Breast epithelium (tissue), 4 donors: ENCODE measurements around the gene IPO4. TPM values are rescaled to one million over a fixed set of nuclear protein-coding genes. Genes with fewer than 3 reads are reported as not detected.
"Not testable (repeated sequence)": the region's sequence is repeated elsewhere in the genome, so short reads cannot be mapped to it uniquely, and the experiment has no call there.

Experiments used
- DNase-seq, 2 donors: peaks; one replicate each; pipeline ENCODE4 v3.0.0-alpha.2; 2019; ENCODE audit warnings: low spot score in 2 of 2
- H3K27ac ChIP-seq, 2 donors: fragments of 200-600 bp; sonication (generic) in 1 of 2; one replicate each; pipeline ENCODE4 v1.5.1; 2016 to 2019; ENCODE audit warnings: mild to moderate bottlenecking in 1 of 2
- H3K27me3 ChIP-seq, 2 donors: fragments of 200-600 bp; sonication (generic) in 1 of 2; one replicate each; pipeline versions ENCODE4 v1.5.1 to v1.6.0; 2017 to 2019; ENCODE audit warnings: control low read depth in 1 of 2, mild to moderate bottlenecking in 1 of 2
- H3K36me3 ChIP-seq: fragments of 200-600 bp; one replicate; pipeline ENCODE4 v1.5.1; 2019
- H3K4me1 ChIP-seq, 2 donors: fragments of 200-600 bp; sonication (generic); one replicate each; pipeline ENCODE4 v1.5.1; 2016 to 2019; ENCODE audit warnings: control low read depth in 1 of 2
- H3K4me3 ChIP-seq, 3 donors: fragments of 200-600 bp; sonication (generic); 1 replicate in 2 of 3; 2 replicates in 1 of 3; pipeline ENCODE4 v1.5.1; 2016 to 2019; ENCODE audit warnings: mild to moderate bottlenecking in 3 of 3, moderate library complexity in 2 of 3
- H3K9me3 ChIP-seq, 2 donors: fragments of 200-600 bp; sonication (generic) in 1 of 2; one replicate each; pipeline ENCODE4 v1.5.1; 2016 to 2019; ENCODE audit warnings: control low read depth in 1 of 2
- POLR2A ChIP-seq: fragments of 450-650 bp; IDR thresholded peaks from one replicate; pipeline ENCODE4 v1.6.1; 2016; ENCODE audit warnings: antibody characterized with exemption, mild to moderate bottlenecking, moderate library complexity
- POLR2AphosphoS5 ChIP-seq, 3 donors: sonication (generic); formaldehyde crosslinking; IDR thresholded peaks; one replicate each; pipeline ENCODE4 v1.6.1; 2017; ENCODE audit warnings: antibody characterized with exemption in 3 of 3
- intact Hi-C: fragments of 100-400 bp; cut with DNase I; formaldehyde crosslinking; loops from one replicate; pipeline ENCODE4 v1.15.1; 2023; ENCODE audit warnings: low total_unique reads
- total RNA-seq, 3 donors: library from RNA; depleted of rRNA; stranded (reverse); fragments of >200 nt; gene quantifications; one replicate each; pipeline ENCODE4 v1.1.0, GENCODE V29; 2016
- TF ChIP-seq, protein P1 (sequence below), 3 donors: fragments of 450-650 bp; IDR thresholded peaks; one replicate each; pipeline ENCODE4 v1.5.1; 2016 to 2017; ENCODE audit warnings: antibody characterized with exemption in 3 of 3, mild to moderate bottlenecking in 3 of 3, moderate library complexity in 3 of 3

The IPO4 gene
- total RNA-seq, 3 donors from 2014 or later = 17.0 to 41.6 (median 21.7) TPM

GRCh38 chr14:24219521-24219920 is 30.9 kb upstream of the IPO4 start:
- Histone ChIP-seq H3K27ac (no peak overlapping the region), H3K4me3 (no peak overlapping the region), H3K9me3 (no peaks in the 10 kb centered on the region), H3K36me3 (no peaks in the 10 kb centered on the region), H3K27me3 (no peaks in the 10 kb centered on the region), H3K4me1 (peaks cover 0 to 7% of the 10 kb centered on the region in 2 donors)
- intact Hi-C loops = no loop called here
- no peak for TF ChIP-seq POLR2AphosphoS5 (IDR thresholded peaks at IDR 0.05)
- TF ChIP-seq, protein P1, sequence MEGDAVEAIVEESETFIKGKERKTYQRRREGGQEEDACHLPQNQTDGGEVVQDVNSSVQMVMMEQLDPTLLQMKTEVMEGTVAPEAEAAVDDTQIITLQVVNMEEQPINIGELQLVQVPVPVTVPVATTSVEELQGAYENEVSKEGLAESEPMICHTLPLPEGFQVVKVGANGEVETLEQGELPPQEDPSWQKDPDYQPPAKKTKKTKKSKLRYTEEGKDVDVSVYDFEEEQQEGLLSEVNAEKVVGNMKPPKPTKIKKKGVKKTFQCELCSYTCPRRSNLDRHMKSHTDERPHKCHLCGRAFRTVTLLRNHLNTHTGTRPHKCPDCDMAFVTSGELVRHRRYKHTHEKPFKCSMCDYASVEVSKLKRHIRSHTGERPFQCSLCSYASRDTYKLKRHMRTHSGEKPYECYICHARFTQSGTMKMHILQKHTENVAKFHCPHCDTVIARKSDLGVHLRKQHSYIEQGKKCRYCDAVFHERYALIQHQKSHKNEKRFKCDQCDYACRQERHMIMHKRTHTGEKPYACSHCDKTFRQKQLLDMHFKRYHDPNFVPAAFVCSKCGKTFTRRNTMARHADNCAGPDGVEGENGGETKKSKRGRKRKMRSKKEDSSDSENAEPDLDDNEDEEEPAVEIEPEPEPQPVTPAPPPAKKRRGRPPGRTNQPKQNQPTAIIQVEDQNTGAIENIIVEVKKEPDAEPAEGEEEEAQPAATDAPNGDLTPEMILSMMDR (IDR thresholded peaks at IDR 0.05) = no peak
- no peak for TF ChIP-seq POLR2A
- DNase-seq = no peak

DNA sequence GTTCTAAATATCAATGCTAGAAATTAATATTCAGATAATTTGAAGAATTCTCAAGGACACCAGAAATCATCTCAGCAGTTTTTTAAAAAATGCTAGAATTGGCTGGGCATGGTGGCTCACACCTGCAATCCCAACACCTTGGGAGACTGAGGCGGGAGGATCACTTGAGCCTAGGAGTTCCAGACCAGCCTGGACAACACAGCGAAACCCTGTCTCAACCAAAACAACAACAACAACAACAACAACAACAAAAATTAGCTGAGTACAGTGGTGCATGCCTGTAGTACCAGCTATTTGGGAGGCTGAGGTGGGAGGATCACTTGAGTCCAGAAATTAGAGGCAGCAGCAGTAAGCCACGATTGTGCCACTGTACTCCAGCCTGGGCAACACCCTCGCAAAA is 30.5 kb upstream of the IPO4 start:
- Histone ChIP-seq H3K27ac (no peak overlapping the region), H3K27me3 (no peaks in the 10 kb centered on the region), H3K4me3 (no peak overlapping the region), H3K9me3 (no peaks in the 10 kb centered on the region), H3K36me3 (no peaks in the 10 kb centered on the region), H3K4me1 (peaks cover 0 to 10% of the 10 kb centered on the region in 2 donors)
- intact Hi-C loops = no loop called here
- TF ChIP-seq, protein P1 (IDR thresholded peaks at IDR 0.05) = no peak
- no peak for TF ChIP-seq POLR2AphosphoS5 (IDR thresholded peaks at IDR 0.05)
- TF ChIP-seq POLR2A = no peak
- no peak for DNase-seq

- H3K36me3 ChIP-seq, intact Hi-C loops, H3K27me3 ChIP-seq, H3K27ac ChIP-seq, H3K4me1 ChIP-seq, H3K4me3 ChIP-seq, H3K9me3 ChIP-seq, DNase-seq: not testable (repeated sequence)
Measured at GRCh38 chr14:24216876-24217275, 28.3 kb upstream of the IPO4 start.

DNA sequence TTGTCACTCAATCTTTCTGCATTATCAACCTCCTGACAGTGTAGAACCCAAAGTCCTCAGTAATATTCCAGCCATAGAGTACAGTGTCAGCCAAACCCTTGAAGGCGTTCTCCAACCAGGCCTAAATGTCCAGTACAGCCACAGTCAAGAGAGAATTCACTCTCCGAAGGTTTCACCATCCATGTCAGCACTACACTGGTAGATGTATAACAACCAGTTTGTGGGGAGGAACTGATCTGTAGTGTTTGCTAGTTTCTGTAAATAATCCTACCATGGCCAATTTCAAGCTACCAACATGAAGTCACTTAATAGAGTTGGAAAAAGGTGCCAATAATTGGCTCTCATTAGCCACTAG is 27.7 kb upstream of the IPO4 start:
- TF ChIP-seq, protein P1 (IDR thresholded peaks at IDR 0.05) = no peak
- TF ChIP-seq POLR2A = no peak
- no peak for TF ChIP-seq POLR2AphosphoS5 (IDR thresholded peaks at IDR 0.05)
- Histone ChIP-seq H3K9me3 (no peaks in the 10 kb centered on the region), H3K4me1 (peaks cover 0 to 10% of the 10 kb centered on the region in 2 donors), H3K4me3 (peak overlapping the region in 2 of 3 donors; percentile 76 to 87), H3K27ac (peak overlapping the region; percentile 91 to 96), H3K27me3 (no peaks in the 10 kb centered on the region), H3K36me3 (no peaks in the 10 kb centered on the region)
- no peak for DNase-seq
- intact Hi-C loops = no loop called here

DNA sequence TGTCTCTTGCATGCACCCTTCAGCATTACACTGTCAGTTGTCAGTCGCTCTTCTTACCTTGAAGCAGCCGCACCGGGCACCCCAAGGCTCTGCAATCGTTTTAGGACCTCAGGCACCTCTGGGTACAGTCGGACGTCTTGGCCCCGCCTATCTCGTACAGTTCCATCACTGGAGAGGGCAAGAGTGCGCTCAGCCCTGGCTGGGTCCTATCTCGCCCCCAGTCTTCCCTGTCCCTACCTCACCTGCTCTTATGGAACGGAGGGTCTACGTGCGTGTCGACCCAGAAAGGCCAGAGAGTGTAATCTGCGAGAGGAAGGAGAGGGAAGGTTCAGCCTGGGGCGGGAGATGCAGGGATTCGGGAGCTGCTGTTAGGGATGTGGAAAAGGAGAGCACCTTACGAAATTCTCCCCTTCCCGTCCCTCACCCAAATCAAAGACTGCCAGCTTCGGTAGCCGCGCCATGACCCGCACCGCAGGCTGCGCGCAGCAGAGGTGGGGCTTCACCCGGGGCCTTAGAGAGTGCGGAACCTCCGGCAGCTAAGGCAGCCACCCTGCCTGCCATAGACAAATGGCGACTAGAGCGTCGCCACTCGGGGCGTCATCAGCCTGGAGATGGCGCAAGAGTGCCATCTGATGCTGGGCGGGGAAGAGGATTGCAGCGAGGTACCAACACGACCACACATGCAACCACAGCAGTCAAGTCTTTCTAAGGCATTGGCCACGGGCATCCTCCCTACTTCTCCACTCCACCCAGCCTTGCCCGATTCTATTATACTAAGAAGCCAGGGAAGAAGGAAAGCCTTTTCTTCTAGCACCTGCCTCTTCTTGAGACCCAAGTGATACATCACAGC is 27.1 kb upstream of the IPO4 start, which contains the start of gene MDP1:
Gene MDP1 (minus strand): TSS at position 572 of the 850 bp plus-strand sequence. CDS start 111 bp downstream, at position 461.
- TF ChIP-seq, protein P1 (IDR thresholded peaks at IDR 0.05) = peak; percentile 28 to 54 (median 34)
- TF ChIP-seq POLR2AphosphoS5 (IDR thresholded peaks at IDR 0.05) (peak; percentile 82 to 93 (median 85)), POLR2A (peak; percentile 51)
- Histone ChIP-seq H3K9me3 (no peaks in the 10 kb centered on the region), H3K27ac (peak within 1 kb of the TSS; percentile 91 to 96), H3K4me1 (peaks cover 0 to 10% of the 10 kb centered on the region in 2 donors), H3K27me3 (no peaks in the 10 kb centered on the region), H3K36me3 (no peaks in the 10 kb centered on the region), H3K4me3 (peak within 1 kb of the TSS; percentile 76 to 87 (median 83))
- DNase-seq = peak; percentile 79 to 80
- intact Hi-C loops = no loop called here
